GM12878 (cell line): ENCODE results near the gene SHB. TPM values are rescaled to one million over a fixed set of nuclear protein-coding genes. Genes with fewer than 3 reads are reported as not detected.

Source experiments
- ATAC-seq: fragments of 200-7000 bp; cut with Tn5 transposase; 3 replicates; pipeline ENCODE4 v1.9.1; 2020; ENCODE audit warnings: mild to moderate bottlenecking, moderate library complexity
- BruUV-seq: library from RNA; stranded (reverse); fragments of 400-500 nt; replicated peaks from 2 replicates; lab custom pipeline; 2021; lab: Mats Ljungman, UMichigan
- CTCF ChIA-PET: fragments of 300-600 bp; sonication (Branson Sonifier 250); formaldehyde crosslinking; extraction: SDS; loops from one replicate; lab custom pipeline; 2021; ENCODE audit warnings: inconsistent platforms; lab: Yijun Ruan, JAX
- POLR2A ChIA-PET: fragments of 350-600 bp; formaldehyde crosslinking; extraction: SDS; loops from one replicate; lab custom pipeline; 2021; ENCODE audit warnings: inconsistent platforms; lab: Charles Lee
- RAD21 ChIA-PET: fragments of 300-600 bp; sonication (Branson Sonifier 250); formaldehyde crosslinking; loops from one replicate; lab custom pipeline; 2023; ENCODE audit warnings: antibody characterized with exemption; ENCODE audit not compliant: unreplicated experiment; lab: Charles Lee
- SMC1A ChIA-PET: fragments of 300-600 bp; sonication (Branson Sonifier 250); formaldehyde crosslinking; loops from one replicate; lab custom pipeline; 2023; ENCODE audit not compliant: unreplicated experiment, uncharacterized antibody; lab: Charles Lee
- DNase-seq: peaks from one replicate; pipeline ENCODE4 v3.0.0-alpha.2; 2011; ENCODE audit warnings: low read depth, low spot score
- FAIRE-seq: peaks from 3 replicates; lab custom pipeline; 2011; peaks lifted over from hg19 to GRCh38; lab: Jason Lieb, UNC
- H2AFZ ChIP-seq: 2 replicates; pipeline ENCODE4 v1.6.0; 2011; ENCODE audit warnings: low read depth, low read length, control low read depth; ENCODE audit not compliant: control insufficient read depth
- H3K27ac ChIP-seq: 2 replicates; pipeline ENCODE4 v1.5.1; 2011; ENCODE audit warnings: control low read depth; ENCODE audit not compliant: control insufficient read depth, insufficient read depth
- H3K27me3 ChIP-seq, 2 experiments: replicated peaks in 1 of 2; 2 replicates each; pipeline versions ENCODE4 v1.6.0 to v1.6.1; 2011; ENCODE audit warnings: low read length in 1 of 2; ENCODE audit not compliant: control insufficient read depth in 2 of 2, insufficient read depth in 2 of 2
- H3K36me3 ChIP-seq, 2 experiments: 2 replicates each; pipeline ENCODE4 v1.5.1; 2011; ENCODE audit warnings: low read length in 1 of 2; ENCODE audit not compliant: control insufficient read depth in 2 of 2, insufficient read depth in 2 of 2
- H3K4me1 ChIP-seq: 2 replicates; pipeline ENCODE4 v1.6.1; 2011; ENCODE audit warnings: mild to moderate bottlenecking, low read length, moderate library complexity, mixed read lengths; ENCODE audit not compliant: control insufficient read depth, insufficient read depth
- H3K4me2 ChIP-seq: 2 replicates; pipeline ENCODE4 v1.6.0; 2011; ENCODE audit warnings: control low read depth; ENCODE audit not compliant: control insufficient read depth, insufficient read depth
- H3K4me3 ChIP-seq: fragments of 200-600 bp; sonication (generic); 2 replicates; pipeline ENCODE4 v1.5.1; 2016
- H3K79me2 ChIP-seq: 2 replicates; pipeline ENCODE4 v1.6.0; 2011; ENCODE audit warnings: low read length; ENCODE audit not compliant: control insufficient read depth, insufficient read depth
- H3K9ac ChIP-seq: 2 replicates; pipeline ENCODE4 v1.8.0; 2011; ENCODE audit warnings: low read length, control low read depth, mixed read lengths; ENCODE audit not compliant: control insufficient read depth, insufficient read depth
- H3K9me3 ChIP-seq: replicated peaks from 3 replicates; pipeline ENCODE4 v1.5.1; 2011; ENCODE audit warnings: mild to moderate bottlenecking, low read length; ENCODE audit not compliant: control insufficient read depth, insufficient read depth
- H4K20me1 ChIP-seq: 2 replicates; pipeline ENCODE4 v1.6.0; 2011; ENCODE audit not compliant: control insufficient read depth, insufficient read depth
- CEBPB ChIP-seq, 2 experiments: fragments of 150-350 bp in 1 of 2; IDR thresholded peaks; 2 replicates each; pipeline ENCODE4 v1.6.1; 2012 to 2014; ENCODE audit warnings: low read depth in 2 of 2, low read length in 2 of 2, borderline replicate concordance in 1 of 2, inconsistent platforms in 1 of 2
- CEBPZ ChIP-seq: fragments of 150-350 bp; IDR thresholded peaks from 2 replicates; pipeline ENCODE4 v1.6.1; 2016; ENCODE audit warnings: low read depth, low read length
- EP300 ChIP-seq, 2 experiments: fragments of 150-350 bp in 1 of 2; IDR thresholded peaks; 2 replicates each; pipeline ENCODE4 v1.6.1; 2011 to 2012; ENCODE audit warnings: low read depth in 2 of 2, low read length in 2 of 2, borderline replicate concordance in 1 of 2, improper control_type of control experiment in 1 of 2, inconsistent platforms in 1 of 2; ENCODE audit not compliant: control insufficient read depth in 1 of 2
- ESRRA ChIP-seq: IDR thresholded peaks from 2 replicates; pipeline ENCODE4 v1.6.1; 2012; ENCODE audit warnings: mild to moderate bottlenecking, low read length, improper control_type of control experiment
- KDM1A ChIP-seq: fragments of 200-600 bp; sonication (generic); IDR thresholded peaks from 2 replicates; pipeline ENCODE4 v1.6.1; 2016; ENCODE audit warnings: borderline replicate concordance
- MAX ChIP-seq: IDR thresholded peaks from 2 replicates; pipeline ENCODE4 v1.6.1; 2012; ENCODE audit warnings: low read depth, low read length, improper control_type of control experiment
- MLLT1 ChIP-seq: fragments of 450-650 bp; IDR thresholded peaks from 2 replicates; pipeline ENCODE4 v1.6.1; 2016; ENCODE audit warnings: mild to moderate bottlenecking
- MTA2 ChIP-seq: fragments of 450-650 bp; IDR thresholded peaks from 2 replicates; pipeline ENCODE4 v1.6.1; 2016; ENCODE audit warnings: low read depth, mild to moderate bottlenecking, moderate library complexity
- NBN ChIP-seq: fragments of 450-650 bp; IDR thresholded peaks from 2 replicates; pipeline ENCODE4 v1.6.1; 2016
- NR2C2 ChIP-seq: IDR thresholded peaks from 2 replicates; pipeline ENCODE4 v1.6.1; 2011; ENCODE audit warnings: borderline replicate concordance, low read depth; ENCODE audit not compliant: control insufficient read depth, insufficient read length
- RELB ChIP-seq: fragments of 450-650 bp; IDR thresholded peaks from 2 replicates; pipeline ENCODE4 v1.6.1; 2017; ENCODE audit warnings: low read depth, mild to moderate bottlenecking, moderate library complexity
- SREBF1 ChIP-seq: IDR thresholded peaks from 2 replicates; pipeline ENCODE4 v1.6.1; 2012; ENCODE audit warnings: mild to moderate bottlenecking, low read length
- ZNF217 ChIP-seq: fragments of 450-650 bp; IDR thresholded peaks from 2 replicates; pipeline ENCODE4 v1.6.1; 2017; ENCODE audit warnings: antibody characterized with exemption, mild to moderate bottlenecking
- WGBS: methylation state at CpG from one replicate; pipeline ENCODE4 v1.1.6; 2016; ENCODE audit warnings: low lambda C conversion rate; ENCODE audit not compliant: insufficient replicate concordance, insufficient coverage; ENCODE audit errors: missing lambda C conversion rate; 5-methylcytosine and 5-hydroxymethylcytosine counted together
- in situ Hi-C: fragments of 300-500 bp; cut with MboI; formaldehyde crosslinking; loops from 9 replicates; pipeline ENCODE4 v1.14.3; 2018; ENCODE audit warnings: mixed read lengths
- intact Hi-C: fragments of 100-400 bp; cut with micrococcal nuclease; formaldehyde crosslinking; loops from one replicate; pipeline ENCODE4 v1.14.2; 2022; ENCODE audit not compliant: unreplicated experiment
- polyA plus RNA-seq, 11 experiments: library from polyadenylated mRNA; depleted of rRNA in 4 of 11; unstranded in 6 of 11; stranded (reverse) in 5 of 11; fragments of >200 nt; fragmentation: Nextera tagmentation in 4 of 11; fragmentation: Illumina TruSeq in 1 of 11; extraction: Ambion mirVana in 4 of 11; extraction: Trizol in 1 of 11; gene quantifications; 1 replicate in 1 of 11; 2 replicates in 10 of 11; pipeline versions ENCODE4 v1.2.1 to v1.2.3, GENCODE V29; 2011 to 2016; ENCODE audit warnings: inconsistent platforms in 2 of 11, missing spikeins in 2 of 11, low read depth in 1 of 11
- total RNA-seq, 4 experiments: library from RNA; depleted of rRNA in 3 of 4; stranded (reverse); fragments of >200 nt in 3 of 4; fragmentation: Illumina TruSeq in 1 of 4; extraction: Trizol in 1 of 4; gene quantifications; 2 replicates each; pipeline versions ENCODE4 v1.2.1 to v1.2.3, GENCODE V29; 2013 to 2021

The SHB gene
- total and polyA plus RNA-seq, 10 of the 15 experiments (the other 5 are each of a cell fraction or from before 2014, with no cell fraction given), result 0.29 to 6.2 (median 1.3) TPM

- ATAC-seq (no peak), DNase-seq (no peak), FAIRE-seq (no peak)
- ChIA-PET POLR2A (interaction anchor here (0.5 kb wide), 1 partner anchor 9 kb away, joined by 3 read pairs; no protein-coding TSS in a partner anchor), RAD21 (no interaction called here), SMC1A (no interaction called here), CTCF (interaction anchor here (0.9 kb wide), 1 partner anchor 9 kb away, joined by 3 read pairs; no protein-coding TSS in a partner anchor)
- WGBS, result 69% methylated on average over 6 of the region's 6 CpGs
- Histone ChIP-seq H4K20me1 (no peaks in the 10 kb centered on the region), H3K4me3 (no peak overlapping the region), H3K4me1 (peaks cover 5% of the 10 kb centered on the region; the same call in 1 of the 2 replicates), H3K36me3 (no peaks in the 10 kb centered on the region), H3K9ac (no peak overlapping the region), H3K4me2 (no peak overlapping the region), H3K79me2 (no peaks in the 10 kb centered on the region), H3K27me3 (no peaks in the 10 kb centered on the region), H2AFZ (no peak overlapping the region), H3K9me3 (no peaks in the 10 kb centered on the region), H3K27ac (no peak overlapping the region)
- in situ Hi-C loops, result no loop called here
- intact Hi-C loops, result no loop called here
- TF ChIP-seq NR2C2 (no peak), CEBPZ (no peak), MAX (no peak), MLLT1 (no peak), ZNF217 (no peak), RELB (no peak), ESRRA (no peak), EP300 (IDR thresholded peaks at IDR 0.05; ENCODE audit: borderline replicate concordance in 1 of 2, control insufficient read depth in 1 of 2, low read depth in 2 of 2, low read length in 2 of 2) (no peak), SREBF1 (no peak), CEBPB (IDR thresholded peaks at IDR 0.05; ENCODE audit: borderline replicate concordance in 1 of 2, low read depth in 2 of 2, low read length in 2 of 2) (no peak), NBN (no peak), MTA2 (no peak), KDM1A (no peak)
- no TSS peak for BruUV-seq
These were observed 41.3 kb downstream of the SHB start for GRCh38 chr9:38027714-38028113.
